ENCODE results near the gene SART3.

GRCh38 chr12:108518716-108519496 lies 42.1 kb downstream of the SART3 start:
- TF ChIP-seq SAP130 (CRISPR knock-in tag; IDR thresholded peaks at IDR 0.05; ENCODE audit: low read depth) (no peak), ZNF564 (CRISPR knock-in tag; IDR thresholded peaks at IDR 0.05) (no peak), RELA (CRISPR knock-in tag; IDR thresholded peaks at IDR 0.05) (no peak), ZSCAN9 (CRISPR knock-in tag; IDR thresholded peaks at IDR 0.05; ENCODE audit: borderline replicate concordance) (no peak), ZNF670 (CRISPR knock-in tag; IDR thresholded peaks at IDR 0.05; ENCODE audit: borderline replicate concordance) (no peak), ZNF7 (CRISPR knock-in tag; IDR thresholded peaks at IDR 0.05) (no peak), ELF4 (CRISPR knock-in tag; IDR thresholded peaks at IDR 0.05; ENCODE audit: borderline replicate concordance) (no peak)

Measured in HepG2 (cell line).